LHCN-M2 (cell line): ENCODE data around the gene PRKG1. TPM values are rescaled to one million over a fixed set of nuclear protein-coding genes. Genes with fewer than 3 reads are reported as not detected.

ENCODE experiments used
- DNase-seq: peaks from one replicate; pipeline ENCODE4 v3.0.0-alpha.2; 2012; ENCODE audit warnings: low read depth
- total RNA-seq: library from RNA; depleted of rRNA; stranded (reverse); fragments of >200 nt; gene quantifications from 2 replicates; pipeline ENCODE4 v1.2.3, GENCODE V29; 2014; rRNA removed

Gene PRKG1
- total RNA-seq, 1 experiment from 2014 or later, result 6.4 TPM

DNA sequence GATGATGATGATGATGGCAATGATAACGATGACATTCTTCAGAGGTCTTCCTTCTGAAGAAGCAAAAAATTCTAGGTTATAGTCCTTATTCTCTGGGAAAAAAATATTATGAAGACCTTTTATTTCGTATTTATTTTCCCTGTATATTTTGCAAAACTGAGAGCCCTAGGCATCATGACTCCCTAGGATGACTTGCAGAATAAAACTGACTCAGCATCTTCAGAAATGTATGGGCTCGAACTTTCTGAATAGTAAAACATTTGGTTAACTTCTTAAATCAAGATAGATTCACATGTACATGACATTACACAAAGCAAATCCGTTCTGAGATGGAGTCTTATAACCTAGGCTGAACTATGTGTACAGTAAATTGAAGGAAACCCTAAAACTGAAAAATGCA, 1269.2 kb downstream of the PRKG1 start:
- DNase-seq, result no peak

DNA sequence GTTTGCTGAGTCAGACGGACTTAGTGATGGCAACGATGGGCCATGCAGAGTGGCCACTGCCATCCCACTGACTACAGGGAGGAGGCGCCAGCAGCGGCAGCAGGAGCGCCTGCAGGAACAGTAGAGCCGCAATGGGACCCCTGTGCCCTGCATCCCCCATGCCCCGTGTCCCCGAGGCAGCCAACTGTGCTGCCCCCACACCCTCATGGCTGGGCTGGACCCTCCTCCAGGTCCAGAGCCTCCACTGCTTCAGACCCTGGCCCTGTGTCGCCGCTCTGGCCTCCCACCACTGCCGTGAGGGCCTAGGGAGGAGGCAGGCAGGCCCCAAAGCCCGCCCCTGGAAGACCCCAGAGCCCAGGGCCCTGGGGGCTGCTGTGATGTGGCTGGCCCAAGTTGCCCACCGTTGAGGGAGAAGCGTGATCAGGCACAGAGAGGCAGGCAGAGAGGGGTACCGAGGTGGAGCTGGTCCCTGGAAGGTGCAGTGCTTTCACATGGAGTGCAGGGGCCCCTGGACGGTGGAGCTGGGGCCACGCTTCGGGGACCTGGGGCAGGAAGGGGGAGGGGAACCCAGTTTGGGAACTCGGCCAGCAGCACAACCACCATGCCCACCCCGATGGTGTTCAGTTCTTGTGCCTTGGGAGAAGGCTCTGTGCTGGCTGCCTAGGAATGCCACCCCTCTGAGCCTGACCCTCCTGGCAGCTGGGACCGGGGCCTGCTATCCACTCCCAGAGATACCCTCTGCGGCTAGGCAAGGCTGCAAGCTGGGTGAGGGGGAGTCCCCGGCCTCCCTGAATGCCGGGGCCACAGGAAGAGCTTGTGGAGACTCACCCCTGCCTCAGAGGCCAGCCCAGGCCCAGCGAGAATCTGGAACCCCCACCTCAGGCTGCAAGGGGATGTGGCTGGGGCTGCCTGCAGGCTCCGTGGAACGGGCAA, 1272.4 kb downstream of the PRKG1 start:
- no peak for DNase-seq

DNA sequence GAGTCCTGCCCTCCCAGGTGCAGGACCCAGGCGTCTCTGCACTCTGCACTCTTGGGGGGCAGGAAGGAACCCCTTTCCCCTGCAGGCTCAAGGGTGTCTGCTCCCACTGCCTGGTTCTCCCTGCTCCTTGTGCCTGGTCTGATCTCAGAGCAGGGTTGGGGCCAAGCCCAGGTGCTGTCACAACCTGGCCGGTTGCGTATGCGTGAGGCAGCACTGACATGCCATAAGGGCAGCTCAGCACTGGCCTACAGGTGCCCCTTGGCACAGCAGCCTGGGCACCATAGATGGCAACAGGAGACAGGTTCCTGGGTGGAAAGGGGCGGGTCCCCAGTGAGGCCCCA, 1273.0 kb downstream of the PRKG1 start:
- DNase-seq, result no peak

Other genes starting within 250 kb of the PRKG1 start
- gene A1CF, start 188.9 kb upstream of the PRKG1 start, total RNA-seq, result not detected in 2 replicates